Stimulated activated naive B cell treated with anti-CD40 and anti-IgM and Interleukin-4, amounts not matched to agents 10 μg/mL and 1 μg/mL and 100 μg/mL, for 72 hours (primary cell): ENCODE results near the gene FSD1L.

Experiments
- ATAC-seq, 2 donors: fragments of 150-1000 bp; cut with Tn5 transposase; replicated peaks; 2 replicates each; pipeline ENCODE4 v1.10.0; 2021; ENCODE audit warnings: moderate library complexity in 1 of 2
- DNase-seq: peaks from one replicate; pipeline ENCODE4 v3.0.0; 2021
- H3K27ac Mint-ChIP-seq: one replicate; pipeline ENCODE4 v1.8.0; 2022; ENCODE audit warnings: mild to moderate bottlenecking, mixed read lengths
- H3K27me3 Mint-ChIP-seq, 2 donors: one replicate each; pipeline ENCODE4 v1.8.0; 2022; ENCODE audit warnings: mixed read lengths in 2 of 2
- H3K36me3 Mint-ChIP-seq, 2 donors: one replicate each; pipeline ENCODE4 v1.8.0; 2022; ENCODE audit warnings: mixed read lengths in 2 of 2, mild to moderate bottlenecking in 1 of 2
- H3K4me1 Mint-ChIP-seq, 2 donors: one replicate each; pipeline ENCODE4 v1.8.0; 2022; ENCODE audit warnings: mixed read lengths in 2 of 2, mild to moderate bottlenecking in 1 of 2
- H3K4me3 Mint-ChIP-seq, 2 donors: one replicate each; pipeline ENCODE4 v1.8.0; 2022; ENCODE audit warnings: mild to moderate bottlenecking in 2 of 2, mixed read lengths in 2 of 2, moderate library complexity in 1 of 2
- H3K9me3 Mint-ChIP-seq, 2 donors: one replicate each; pipeline ENCODE4 v1.8.0; 2022; ENCODE audit warnings: mixed read lengths in 2 of 2, mild to moderate bottlenecking in 1 of 2

FSD1L gene

DNA sequence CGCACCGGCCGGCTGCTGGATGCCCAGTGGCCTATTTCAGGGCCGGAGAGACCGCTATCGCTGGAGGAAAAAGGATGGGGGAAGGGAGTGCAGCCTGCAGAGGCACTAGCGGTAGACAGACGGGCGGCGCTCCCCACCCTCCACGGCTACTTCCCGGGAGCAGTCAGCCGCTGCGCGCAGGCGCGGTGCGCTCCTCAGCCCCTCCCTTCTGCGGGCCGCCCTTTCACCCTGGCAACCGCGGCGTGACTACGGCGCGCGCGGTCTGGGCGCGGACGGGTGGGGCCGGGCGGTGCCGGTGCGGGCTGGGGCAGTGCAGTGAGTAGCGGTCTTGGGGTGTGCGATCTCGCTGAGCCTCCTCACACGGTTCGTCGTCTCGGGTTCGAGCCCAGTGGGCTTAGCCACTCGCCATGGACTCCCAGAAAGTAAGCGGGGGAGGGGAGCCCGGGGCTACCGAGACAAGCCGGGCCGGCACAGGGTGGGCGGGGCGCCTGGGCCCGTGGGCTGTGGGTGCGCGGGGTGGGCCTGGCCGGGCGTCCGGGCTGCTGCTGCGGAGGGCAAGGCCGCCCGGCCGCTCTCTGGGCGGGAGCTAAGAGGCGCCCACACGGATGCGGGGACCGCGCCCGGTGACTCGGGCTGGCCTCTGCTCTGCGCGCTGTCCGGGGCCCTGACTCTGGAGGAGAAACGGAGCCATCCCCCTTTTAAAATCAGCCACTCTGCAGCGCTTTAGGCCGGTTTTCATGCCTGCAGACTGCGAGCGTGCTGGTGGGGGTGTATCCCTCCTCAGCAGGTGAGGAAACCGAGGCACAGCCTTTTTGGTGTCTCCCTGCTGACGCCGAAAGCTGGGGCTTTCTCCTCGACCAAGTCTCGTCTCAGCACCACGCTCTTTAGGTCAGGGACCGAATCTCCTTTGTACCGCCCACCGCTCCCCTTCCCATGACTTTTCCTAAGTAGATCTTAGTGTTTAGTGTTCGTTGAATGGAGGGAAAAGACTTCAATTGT lies at the start of gene FSD1L:
FSD1L (plus strand) TSS at position 221 of the 999 bp plus-strand sequence; CDS start at position 408, 187 bp downstream.
- Mint-ChIP-seq H3K36me3 (peaks cover 0 to 4% of the 10 kb centered on the region in 2 donors), H3K4me1 (peaks cover 12 to 13% of the 10 kb centered on the region in 2 donors), H3K27ac (peak within 1 kb of the TSS; percentile 82), H3K4me3 (peak within 1 kb of the TSS; percentile 89 to 96), H3K9me3 (no peaks in the 10 kb centered on the region), H3K27me3 (no peaks in the 10 kb centered on the region)
- peak; percentile 86 for DNase-seq
- ATAC-seq: peak; percentile 93 to 95

DNA sequence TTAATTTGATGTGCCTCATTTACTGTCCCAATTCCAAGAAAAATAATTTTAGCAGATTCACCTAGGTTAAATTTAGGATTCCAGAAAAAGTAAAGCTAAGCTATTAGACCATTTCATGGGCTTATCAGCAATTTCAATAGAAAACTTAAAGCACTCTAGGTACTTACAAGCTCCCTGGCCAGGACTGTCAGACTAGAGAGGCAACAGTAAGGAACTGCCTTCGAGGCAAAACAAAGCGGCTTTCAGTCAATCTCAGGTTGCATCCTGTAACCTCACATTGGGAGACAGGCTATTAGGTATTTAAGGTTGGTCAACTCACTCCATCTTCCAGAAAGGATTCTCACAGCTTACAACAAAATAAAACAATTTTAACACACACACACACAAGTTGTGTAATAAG lies 48.7 kb upstream of the FSD1L start:
- H3K4me3 Mint-ChIP-seq: no peak overlapping the region
- H3K9me3 Mint-ChIP-seq: no peaks in the 10 kb centered on the region
- H3K36me3 Mint-ChIP-seq: no peaks in the 10 kb centered on the region
- no peak for ATAC-seq
- no peak overlapping the region for H3K27ac Mint-ChIP-seq
- peaks cover 5 to 6% of the 10 kb centered on the region in 2 donors for H3K27me3 Mint-ChIP-seq
- DNase-seq: no peak
- H3K4me1 Mint-ChIP-seq: no peaks in the 10 kb centered on the region

DNA sequence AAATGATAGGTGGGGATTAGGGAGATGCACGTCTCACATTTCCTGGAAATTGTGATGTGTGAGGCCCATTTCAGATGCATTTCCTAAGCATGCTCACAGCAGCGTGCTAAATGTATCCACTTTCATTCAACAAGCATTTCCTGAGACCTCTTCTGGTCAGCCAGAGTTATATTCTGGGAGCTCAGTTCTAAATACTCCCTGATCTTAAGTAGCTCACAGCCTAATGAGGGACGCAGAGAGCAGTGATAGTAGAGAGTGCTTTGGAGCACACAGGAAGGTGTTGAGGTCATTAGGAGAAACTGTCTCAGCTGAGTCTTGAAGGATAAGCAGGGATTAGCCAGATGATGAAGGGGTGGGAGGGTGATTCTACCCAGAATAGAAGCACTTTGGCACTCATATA lies 46.2 kb upstream of the FSD1L start:
- no peak for ATAC-seq
- Mint-ChIP-seq H3K9me3 (peaks cover 2 to 4% of the 10 kb centered on the region in 2 donors), H3K36me3 (peaks cover 0 to 4% of the 10 kb centered on the region in 2 donors), H3K27me3 (peaks cover 5 to 6% of the 10 kb centered on the region in 2 donors), H3K4me3 (no peak overlapping the region), H3K27ac (no peak overlapping the region), H3K4me1 (peaks cover 10 to 16% of the 10 kb centered on the region in 2 donors)
- no peak for DNase-seq

DNA sequence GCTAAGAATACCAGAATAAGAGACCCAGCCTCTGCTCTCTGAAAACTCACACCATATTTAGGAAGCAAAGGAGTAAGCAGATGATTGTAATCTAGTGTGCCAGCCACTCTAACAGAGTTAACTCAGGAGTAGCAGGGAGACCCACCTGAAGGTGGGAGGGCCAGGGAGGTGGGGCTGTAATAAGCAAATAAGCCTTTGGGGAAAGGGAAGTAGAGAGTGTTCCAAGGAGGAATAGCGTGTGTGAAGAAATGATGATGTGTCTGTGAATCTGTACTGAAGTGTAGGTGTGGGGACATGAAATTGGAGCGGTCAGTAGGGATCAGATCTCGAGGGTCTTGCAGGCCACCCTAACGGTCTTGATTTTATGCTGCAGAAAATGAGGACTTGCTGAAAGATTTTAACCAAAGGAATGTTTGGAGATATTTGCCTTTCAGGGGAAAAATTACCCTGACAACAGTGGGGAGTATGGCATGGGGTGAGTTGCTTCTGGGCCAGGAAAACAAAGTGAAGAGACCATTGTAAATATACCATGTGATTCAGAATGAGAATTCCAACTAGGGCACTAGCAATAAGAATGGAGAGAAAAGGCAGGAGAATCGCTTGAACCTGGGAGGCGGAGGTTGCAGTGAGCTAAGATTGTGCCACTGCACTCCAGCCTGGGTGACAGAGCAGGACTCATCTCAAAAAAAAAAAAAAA lies 44.1 kb upstream of the FSD1L start:
- peaks cover 10 to 16% of the 10 kb centered on the region in 2 donors for H3K4me1 Mint-ChIP-seq
- peaks cover 5 to 10% of the 10 kb centered on the region in 2 donors for H3K9me3 Mint-ChIP-seq
- no peak overlapping the region for H3K4me3 Mint-ChIP-seq
- DNase-seq (no peak), ATAC-seq (no peak)
- H3K27ac Mint-ChIP-seq: no peak overlapping the region
- peaks cover 5 to 6% of the 10 kb centered on the region in 2 donors for H3K27me3 Mint-ChIP-seq
- peaks cover 0 to 4% of the 10 kb centered on the region in 2 donors for H3K36me3 Mint-ChIP-seq

DNA sequence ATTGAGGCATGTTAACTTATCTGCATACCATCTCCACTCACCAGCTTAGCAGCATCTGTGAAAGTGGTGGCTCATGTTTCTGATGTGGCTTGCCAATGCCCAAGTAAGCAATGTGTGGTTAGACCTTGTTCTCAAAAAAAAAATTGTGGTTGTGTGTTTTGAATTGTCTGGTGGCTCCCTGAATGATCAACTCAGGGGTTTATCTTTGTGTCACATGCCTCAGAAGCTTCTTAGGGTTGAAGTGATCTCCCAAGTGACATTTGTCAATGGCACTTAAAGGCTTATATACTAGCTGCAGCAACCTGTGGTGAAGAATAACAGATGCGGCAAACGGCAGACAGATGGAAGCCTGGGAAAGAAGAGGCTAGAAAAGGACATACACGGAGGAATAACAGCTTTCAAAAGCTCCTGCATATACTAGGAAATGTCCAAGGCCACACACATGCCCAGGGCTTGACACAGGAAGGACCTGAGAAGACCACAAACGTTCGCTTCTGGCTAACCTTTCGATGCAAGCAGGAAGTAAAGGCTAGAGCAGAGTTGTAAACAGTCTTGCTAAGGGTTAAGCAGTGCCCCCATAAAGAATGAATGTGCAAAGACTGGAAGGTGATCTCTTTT lies 42.2 kb upstream of the FSD1L start:
- H3K4me1 Mint-ChIP-seq: peaks cover 10 to 16% of the 10 kb centered on the region in 2 donors
- ATAC-seq (peak; percentile 93 to 94), DNase-seq (peak; percentile 28)
- peaks cover 0 to 8% of the 10 kb centered on the region in 2 donors for H3K36me3 Mint-ChIP-seq
- peaks cover 8 to 14% of the 10 kb centered on the region in 2 donors for H3K9me3 Mint-ChIP-seq
- H3K27ac Mint-ChIP-seq: peak overlapping the region; percentile 32
- H3K4me3 Mint-ChIP-seq: peak overlapping the region; percentile 18 to 46
- H3K27me3 Mint-ChIP-seq: peaks cover 5 to 6% of the 10 kb centered on the region in 2 donors

DNA sequence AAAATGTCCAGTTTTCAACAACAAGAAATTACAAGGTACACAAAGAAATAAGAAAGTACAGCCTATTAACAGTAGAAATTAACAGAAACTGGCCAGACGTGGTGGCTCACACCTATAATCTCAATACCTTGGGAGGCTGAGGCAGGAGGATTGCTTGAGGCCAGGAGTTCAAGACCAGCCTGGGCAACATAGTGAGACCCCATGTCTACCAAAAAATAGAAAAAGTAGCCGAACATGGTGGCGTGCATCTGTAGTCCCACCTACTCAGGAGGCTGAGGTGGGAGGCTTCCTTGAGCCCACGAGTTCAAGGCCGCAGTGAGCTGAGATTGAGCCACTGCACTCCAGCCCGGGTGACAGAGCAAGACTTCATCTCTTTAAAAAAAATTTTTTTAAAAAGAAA lies 41.5 kb upstream of the FSD1L start:
- Mint-ChIP-seq H3K27me3 (peaks cover 5 to 6% of the 10 kb centered on the region in 2 donors), H3K36me3 (peaks cover 0 to 8% of the 10 kb centered on the region in 2 donors), H3K27ac (no peak overlapping the region), H3K4me1 (peaks cover 10 to 16% of the 10 kb centered on the region in 2 donors), H3K4me3 (no peak overlapping the region), H3K9me3 (peaks cover 11 to 17% of the 10 kb centered on the region in 2 donors)
- ATAC-seq (no peak), DNase-seq (no peak)

DNA sequence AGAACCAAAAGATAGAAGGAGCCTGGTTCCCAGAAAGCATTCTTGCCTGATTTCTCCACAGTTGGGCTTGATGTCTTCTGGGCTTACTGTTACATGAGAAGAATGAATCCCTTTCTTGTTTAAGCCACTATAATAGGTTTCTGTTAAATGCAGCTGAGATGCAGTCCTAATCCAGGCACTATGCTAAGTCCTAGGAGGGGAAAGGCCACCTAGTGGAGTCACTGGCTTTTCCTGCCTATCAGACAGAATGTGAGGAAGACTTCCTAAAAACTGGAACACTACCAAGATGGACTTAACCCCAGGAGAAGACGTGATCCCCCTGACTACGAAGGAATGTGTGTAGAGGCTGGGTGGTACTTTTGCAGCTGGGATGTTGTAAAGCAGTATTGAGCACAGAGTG lies 34.3 kb upstream of the FSD1L start:
- Mint-ChIP-seq H3K4me3 (no peak overlapping the region), H3K4me1 (peaks cover 3 to 8% of the 10 kb centered on the region in 2 donors), H3K27ac (no peak overlapping the region), H3K9me3 (peaks cover 6 to 11% of the 10 kb centered on the region in 2 donors), H3K36me3 (peaks cover 0 to 4% of the 10 kb centered on the region in 2 donors), H3K27me3 (no peaks in the 10 kb centered on the region)
- ATAC-seq (no peak), DNase-seq (no peak)

DNA sequence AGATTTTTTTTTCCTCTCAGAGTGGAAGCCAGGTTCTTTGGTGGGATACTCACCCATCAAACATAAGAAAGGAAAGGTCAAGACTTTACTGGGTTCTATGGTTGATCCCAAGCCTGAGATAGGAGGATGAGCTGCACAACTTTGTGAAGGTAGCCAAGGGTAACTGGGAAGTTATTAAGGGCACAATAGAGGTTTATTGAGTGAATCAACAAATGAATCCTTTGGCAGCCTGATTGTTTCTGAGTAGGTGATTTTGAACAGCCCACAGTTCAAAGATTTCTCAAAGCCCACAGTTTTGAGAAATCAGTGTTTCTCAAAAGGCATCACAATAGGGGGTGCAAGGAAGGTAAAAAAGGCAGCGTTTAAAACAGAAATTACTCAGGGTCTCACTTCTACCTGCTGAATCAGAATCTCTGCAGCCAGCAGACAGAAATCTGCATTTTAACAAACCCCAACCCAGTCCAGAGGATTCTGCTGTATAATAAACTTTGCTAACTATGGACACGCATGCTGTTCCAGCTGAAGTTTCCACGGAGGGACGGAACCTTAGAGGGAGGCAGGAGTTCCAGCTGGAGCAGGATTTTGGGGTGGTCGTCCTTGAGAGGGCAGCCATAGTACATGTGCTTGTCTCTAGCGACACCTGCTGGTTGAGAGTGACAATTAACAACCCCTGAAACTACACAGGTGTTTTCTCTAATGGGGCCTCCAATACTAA lies 32.7 kb upstream of the FSD1L start:
- ATAC-seq (peak; percentile 87 to 88), DNase-seq (peak; percentile 28)
- peaks cover 3 to 8% of the 10 kb centered on the region in 2 donors for H3K4me1 Mint-ChIP-seq
- H3K27me3 Mint-ChIP-seq: no peaks in the 10 kb centered on the region
- H3K36me3 Mint-ChIP-seq: no peaks in the 10 kb centered on the region
- H3K9me3 Mint-ChIP-seq: peaks cover 2 to 6% of the 10 kb centered on the region in 2 donors
- H3K27ac Mint-ChIP-seq: no peak overlapping the region
- no peak overlapping the region for H3K4me3 Mint-ChIP-seq

DNA sequence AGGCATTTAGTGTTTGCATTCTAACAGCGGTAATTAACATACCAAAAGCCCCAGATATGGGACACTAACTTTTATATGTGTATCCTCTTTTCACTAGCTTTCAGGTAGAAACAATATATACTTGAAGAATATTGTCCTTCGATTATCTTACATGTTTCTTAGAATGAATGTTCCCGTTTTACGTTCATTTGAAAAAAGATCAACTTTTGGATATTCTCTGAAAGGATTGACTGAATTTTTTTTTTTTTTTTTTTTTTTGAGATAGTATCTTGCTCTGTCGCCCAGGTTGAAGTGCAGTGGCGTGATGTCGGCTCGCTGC lies 32.2 kb upstream of the FSD1L start:
- no peak overlapping the region for H3K27ac Mint-ChIP-seq
- peaks cover 2 to 6% of the 10 kb centered on the region in 2 donors for H3K9me3 Mint-ChIP-seq
- H3K4me1 Mint-ChIP-seq: peaks cover 3 to 8% of the 10 kb centered on the region in 2 donors
- DNase-seq (no peak), ATAC-seq (no peak)
- H3K4me3 Mint-ChIP-seq: no peak overlapping the region
- no peaks in the 10 kb centered on the region for H3K27me3 Mint-ChIP-seq
- no peaks in the 10 kb centered on the region for H3K36me3 Mint-ChIP-seq

DNA sequence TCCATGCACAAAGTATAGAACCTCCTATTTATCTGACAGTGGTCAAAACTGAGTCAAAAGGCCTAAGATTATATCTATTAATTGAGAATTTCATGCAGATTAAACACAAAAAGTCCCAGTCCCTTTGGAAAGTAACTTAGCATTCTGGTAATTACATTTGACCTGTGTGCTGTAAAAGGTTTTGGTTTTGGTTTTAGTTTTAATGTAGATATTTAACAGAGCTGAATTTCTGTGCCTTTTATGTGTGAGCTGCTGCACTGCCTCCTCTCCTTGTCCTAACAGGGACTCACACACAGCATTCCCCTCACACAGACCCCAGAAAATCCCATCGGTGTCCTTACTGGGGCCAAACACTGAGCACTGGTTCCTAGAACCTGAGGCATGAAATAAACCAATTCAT lies 31.0 kb upstream of the FSD1L start:
- no peak for ATAC-seq

DNA sequence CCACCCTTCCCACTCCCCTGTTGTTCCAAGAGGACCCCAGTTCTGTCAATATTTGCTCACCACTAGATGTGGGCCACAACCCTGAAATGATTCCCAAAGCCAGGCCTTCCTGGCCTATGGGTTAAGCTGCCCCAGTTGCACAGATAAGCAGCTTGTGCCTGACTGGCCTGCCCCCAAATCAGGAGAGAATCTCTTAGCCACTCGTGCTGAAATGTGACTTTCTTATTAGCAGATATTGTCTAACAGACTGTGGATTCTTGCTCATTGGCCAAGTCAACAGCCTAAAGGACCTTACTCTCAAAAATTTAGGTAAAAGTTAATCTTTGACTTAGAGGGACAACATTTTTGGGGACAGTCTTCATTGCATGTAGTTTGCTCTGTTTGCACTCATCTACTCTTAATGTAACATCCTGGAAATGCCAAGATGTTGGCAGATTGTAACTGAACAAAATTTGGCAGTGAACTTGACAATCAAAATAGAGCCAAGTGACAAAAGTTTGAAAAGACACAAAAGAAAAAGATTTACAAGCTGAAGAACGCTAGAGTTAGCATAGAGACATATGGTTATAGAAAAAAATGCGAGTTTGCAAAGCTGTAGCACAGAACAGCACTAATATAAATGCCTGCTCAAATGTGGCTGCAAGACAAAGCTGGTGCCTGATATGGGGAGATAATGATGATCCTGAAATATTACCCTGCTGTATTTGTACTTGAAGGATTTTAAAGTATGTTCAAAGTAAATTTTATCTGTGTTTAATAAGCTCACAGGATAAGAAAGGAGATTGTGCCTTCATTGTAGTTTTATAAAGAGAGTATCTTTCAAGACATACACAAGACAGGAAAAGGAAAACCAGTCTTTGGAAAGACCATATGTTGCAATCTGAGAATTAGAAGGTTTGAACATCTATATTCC lies 29.0 kb upstream of the FSD1L start:
- no peak for ATAC-seq
- no peak for DNase-seq
- Mint-ChIP-seq H3K4me1 (peaks cover 3 to 11% of the 10 kb centered on the region in 2 donors), H3K27me3 (no peaks in the 10 kb centered on the region), H3K27ac (no peak overlapping the region), H3K9me3 (no peaks in the 10 kb centered on the region), H3K4me3 (no peak overlapping the region), H3K36me3 (no peaks in the 10 kb centered on the region)

More for the DNA sequence above, 31.0 kb upstream of the FSD1L start:
- no peak for DNase-seq
- Mint-ChIP-seq H3K36me3 (no peaks in the 10 kb centered on the region), H3K27ac (no peak overlapping the region), H3K4me3 (no peak overlapping the region), H3K9me3 (no peaks in the 10 kb centered on the region), H3K4me1 (peaks cover 3 to 8% of the 10 kb centered on the region in 2 donors), H3K27me3 (no peaks in the 10 kb centered on the region)

DNA sequence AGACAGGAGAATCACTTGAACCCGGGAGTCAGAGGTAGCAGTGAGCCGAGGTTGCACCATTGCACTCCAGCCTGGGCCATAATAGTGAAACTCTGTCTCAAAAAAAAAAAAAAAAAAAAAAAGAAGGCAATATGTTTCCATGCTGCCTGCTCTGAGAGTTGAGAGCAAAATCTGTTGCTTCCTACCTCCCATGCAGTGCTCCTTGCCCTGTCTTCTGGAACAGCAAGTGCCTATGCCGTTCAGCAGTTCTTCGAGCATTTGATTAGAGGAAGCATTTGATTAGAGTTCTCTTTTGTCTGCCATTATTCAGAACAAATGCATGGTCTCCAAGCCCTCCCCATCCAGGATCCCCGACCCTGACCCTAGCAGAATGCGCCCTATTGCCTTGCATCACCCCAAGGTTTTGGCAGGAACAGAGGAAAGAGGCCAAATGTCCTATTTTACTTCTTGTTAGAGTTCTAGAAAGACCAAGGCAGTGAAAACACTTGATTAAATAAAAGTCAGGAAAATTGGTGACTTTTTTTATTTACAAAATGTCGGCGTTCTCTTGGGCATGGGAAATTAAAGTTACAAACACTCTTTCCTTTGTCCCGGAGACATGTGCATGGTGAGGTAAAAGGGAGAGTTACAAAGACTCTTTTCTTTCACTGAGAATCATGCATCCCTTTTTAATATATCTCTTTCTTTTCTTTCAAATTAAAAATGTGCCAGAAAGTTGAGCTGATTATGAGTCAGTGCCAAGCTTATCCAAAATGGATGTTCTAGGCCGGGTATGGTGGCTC lies 27.8 kb upstream of the FSD1L start:
- H3K27ac Mint-ChIP-seq: no peak overlapping the region
- no peak overlapping the region for H3K4me3 Mint-ChIP-seq
- ATAC-seq (no peak), DNase-seq (no peak)
- no peaks in the 10 kb centered on the region for H3K9me3 Mint-ChIP-seq
- H3K27me3 Mint-ChIP-seq: no peaks in the 10 kb centered on the region
- peaks cover 3 to 8% of the 10 kb centered on the region in 2 donors for H3K4me1 Mint-ChIP-seq
- H3K36me3 Mint-ChIP-seq: no peaks in the 10 kb centered on the region
